Right lobe of liver (tissue), 4 donors: ENCODE measurements around the gene EPHA6.

Experiments
- POLR2A ChIP-seq: fragments of 450-650 bp; IDR thresholded peaks from one replicate; pipeline ENCODE4 v1.6.1; 2017; ENCODE audit warnings: antibody characterized with exemption, mild to moderate bottlenecking
- TF ChIP-seq, protein P1 (sequence below), 4 donors: fragments of 200-600 bp in 3 of 4; fragments of 450-650 bp in 1 of 4; IDR thresholded peaks; one replicate each; pipeline versions ENCODE4 v1.5.1 to v1.8.0; 2016 to 2022; ENCODE audit warnings: antibody characterized with exemption in 4 of 4, mild to moderate bottlenecking in 2 of 4
- donor health status: DM: no; HTN: no; CAD: no.
- donor health status: DM: no; HTN: no; CAD: no.
- donor health status: DM: no; HTN: yes; CAD: no.

DNA sequence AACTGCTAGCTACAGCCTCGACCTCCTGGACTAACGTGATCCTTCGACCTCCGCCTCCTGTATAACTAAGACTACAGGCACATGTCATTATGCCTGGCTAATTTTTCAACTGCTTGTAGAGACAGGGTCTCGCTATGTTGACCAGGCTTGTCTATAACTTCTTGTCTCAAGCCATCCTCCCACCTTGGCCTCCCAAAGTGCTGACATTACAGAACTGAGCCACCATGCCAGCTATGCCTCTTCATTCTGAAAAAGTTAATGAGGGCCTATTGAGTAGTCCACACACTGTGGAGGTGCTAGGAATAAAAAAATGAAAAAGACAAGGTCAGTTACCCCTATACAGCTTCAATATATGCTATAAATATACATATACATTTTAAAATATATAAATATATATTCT is 18.3 kb upstream of the EPHA6 start:
- TF ChIP-seq, protein P1, sequence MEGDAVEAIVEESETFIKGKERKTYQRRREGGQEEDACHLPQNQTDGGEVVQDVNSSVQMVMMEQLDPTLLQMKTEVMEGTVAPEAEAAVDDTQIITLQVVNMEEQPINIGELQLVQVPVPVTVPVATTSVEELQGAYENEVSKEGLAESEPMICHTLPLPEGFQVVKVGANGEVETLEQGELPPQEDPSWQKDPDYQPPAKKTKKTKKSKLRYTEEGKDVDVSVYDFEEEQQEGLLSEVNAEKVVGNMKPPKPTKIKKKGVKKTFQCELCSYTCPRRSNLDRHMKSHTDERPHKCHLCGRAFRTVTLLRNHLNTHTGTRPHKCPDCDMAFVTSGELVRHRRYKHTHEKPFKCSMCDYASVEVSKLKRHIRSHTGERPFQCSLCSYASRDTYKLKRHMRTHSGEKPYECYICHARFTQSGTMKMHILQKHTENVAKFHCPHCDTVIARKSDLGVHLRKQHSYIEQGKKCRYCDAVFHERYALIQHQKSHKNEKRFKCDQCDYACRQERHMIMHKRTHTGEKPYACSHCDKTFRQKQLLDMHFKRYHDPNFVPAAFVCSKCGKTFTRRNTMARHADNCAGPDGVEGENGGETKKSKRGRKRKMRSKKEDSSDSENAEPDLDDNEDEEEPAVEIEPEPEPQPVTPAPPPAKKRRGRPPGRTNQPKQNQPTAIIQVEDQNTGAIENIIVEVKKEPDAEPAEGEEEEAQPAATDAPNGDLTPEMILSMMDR (IDR thresholded peaks at IDR 0.05): no peak
- no peak for TF ChIP-seq POLR2A
